HepG2 (cell line): ENCODE measurements around the gene NUDT22. TPM values are rescaled to one million over a fixed set of nuclear protein-coding genes. Genes with fewer than 3 reads are reported as not detected.
A peak's percentile ranks its signal among the peaks of the same experiment; 100 is the strongest.

ENCODE experiments used
- AGO1 ChIP-seq: fragments of 200-400 bp; formaldehyde crosslinking; IDR thresholded peaks from 2 replicates; pipeline ENCODE4 v1.6.1; 2017; ENCODE audit warnings: mild to moderate bottlenecking, low read depth, low read length, moderate library complexity; ENCODE audit not compliant: poor library complexity, severe bottlenecking
- ARID3A ChIP-seq: IDR thresholded peaks from 2 replicates; pipeline ENCODE4 v1.6.1; 2012; ENCODE audit warnings: low read depth, low read length, improper control_type of control experiment
- ARID4A ChIP-seq: sonication (generic); formaldehyde crosslinking; IDR thresholded peaks from 2 replicates; pipeline ENCODE4 v1.5.0; 2020; ENCODE audit warnings: mild to moderate bottlenecking, missing genetic modification reagents, borderline replicate concordance
- FOXJ3 ChIP-seq: sonication (generic); formaldehyde crosslinking; IDR thresholded peaks from 2 replicates; pipeline ENCODE4 v1.4.0; 2020; ENCODE audit warnings: missing genetic modification reagents, mild to moderate bottlenecking, borderline replicate concordance
- HINFP ChIP-seq: sonication (generic); formaldehyde crosslinking; IDR thresholded peaks from 2 replicates; pipeline ENCODE4 v1.4.0; 2020; ENCODE audit warnings: low read depth, mild to moderate bottlenecking, missing genetic modification reagents
- HMG20A ChIP-seq: IDR thresholded peaks from 2 replicates; pipeline ENCODE4 v1.6.1; 2016; ENCODE audit warnings: borderline replicate concordance
- HMGXB4 ChIP-seq, 2 experiments: sonication (generic) in 1 of 2; formaldehyde crosslinking in 1 of 2; IDR thresholded peaks; 2 replicates each; pipeline versions ENCODE4 v1.4.0 to v1.6.1; 2018 to 2020; ENCODE audit warnings: missing genetic modification reagents in 2 of 2, borderline replicate concordance in 1 of 2, low read depth in 1 of 2, mild to moderate bottlenecking in 1 of 2, missing biosample characterization in 1 of 2
- IRF1 ChIP-seq: sonication (generic); formaldehyde crosslinking; IDR thresholded peaks from 2 replicates; pipeline ENCODE4 v1.4.0; 2020; ENCODE audit warnings: low read depth, mild to moderate bottlenecking, missing genetic modification reagents
- NR0B2 ChIP-seq: sonication (generic); formaldehyde crosslinking; IDR thresholded peaks from 2 replicates; pipeline ENCODE4 v1.4.0; 2020; ENCODE audit warnings: mild to moderate bottlenecking, missing genetic modification reagents
- RXRB ChIP-seq: IDR thresholded peaks from 2 replicates; pipeline ENCODE4 v1.6.1; 2016; ENCODE audit warnings: borderline replicate concordance, missing genetic modification reagents, missing compliant biosample characterization
- SKI ChIP-seq: fragments of 450-650 bp; IDR thresholded peaks from one replicate; pipeline ENCODE4 v1.6.1; 2018; ENCODE audit warnings: mild to moderate bottlenecking; ENCODE audit not compliant: partially characterized antibody
- SUZ12 ChIP-seq: fragments of 150-350 bp; IDR thresholded peaks from 2 replicates; pipeline ENCODE4 v1.6.1; 2014; ENCODE audit warnings: low read depth, low read length
- ZFAT ChIP-seq: sonication (generic); formaldehyde crosslinking; conservative IDR thresholded peaks from 2 replicates; pipeline ENCODE4 v1.8.1; 2023; ENCODE audit warnings: missing genetic modification reagents, inconsistent platforms
- ZKSCAN1 ChIP-seq: fragments of 150-350 bp; IDR thresholded peaks from 2 replicates; pipeline ENCODE4 v1.6.1; 2014; ENCODE audit warnings: low read length
- ZNF207 ChIP-seq: fragments of 450-650 bp; IDR thresholded peaks from 2 replicates; pipeline ENCODE4 v1.6.1; 2016; ENCODE audit warnings: antibody characterized with exemption, borderline replicate concordance
- ZNF691 ChIP-seq: sonication (generic); formaldehyde crosslinking; IDR thresholded peaks from 2 replicates; pipeline ENCODE4 v1.4.0; 2020; ENCODE audit warnings: missing genetic modification reagents, low read depth, mild to moderate bottlenecking, borderline replicate concordance
- ZNF7 ChIP-seq: IDR thresholded peaks from 2 replicates; pipeline ENCODE4 v1.6.1; 2016; ENCODE audit warnings: missing biosample characterization, missing genetic modification reagents
- polyA plus RNA-seq, 8 experiments: library from polyadenylated mRNA; depleted of rRNA in 3 of 8; stranded (reverse) in 7 of 8; unstranded in 1 of 8; fragments of >200 nt; fragmentation: Illumina TruSeq in 4 of 8; extraction: Trizol in 4 of 8; gene quantifications; 2 replicates each; pipeline versions ENCODE4 v1.2.1 to v1.2.3, GENCODE V29; 2011 to 2016; ENCODE audit warnings: low read depth in 4 of 8, missing spikeins in 1 of 8, mixed read lengths in 1 of 8; ENCODE audit not compliant: insufficient read depth in 1 of 8
- total RNA-seq, 5 experiments: library from RNA; depleted of rRNA; stranded (reverse); fragments of >200 nt; fragmentation: Illumina TruSeq; extraction: Trizol; gene quantifications; 2 replicates each; pipeline ENCODE4 v1.2.3, GENCODE V29; 2016; ENCODE audit warnings: low read depth in 1 of 5

Gene NUDT22
- total and polyA plus RNA-seq, 2 of the 13 experiments (the other 11 are each of a cell fraction or from before 2014, with no cell fraction given): 33.5 to 39.8 TPM

- TF ChIP-seq NR0B2 (CRISPR knock-in tag) (no peak), ZNF7 (CRISPR knock-in tag) (no peak), SKI (peak; percentile 92), HMGXB4 (CRISPR knock-in tag; IDR thresholded peaks at IDR 0.05; ENCODE audit: borderline replicate concordance in 1 of 2, low read depth in 1 of 2) (peak; percentile 23 to 41; a peak in 1 of 4 replicates), HINFP (peak; percentile 50; the same call in 1 of the 2 replicates), SUZ12 (no peak), ZKSCAN1 (no peak), RXRB (CRISPR knock-in tag) (peak; percentile 69; the same call in 1 of the 2 replicates), ARID3A (no peak), ZFAT (CRISPR knock-in tag) (no peak), FOXJ3 (CRISPR knock-in tag) (peak; percentile 46; the same call in 1 of the 2 replicates), IRF1 (CRISPR knock-in tag) (no peak), ZNF691 (CRISPR knock-in tag) (no peak), AGO1 (no peak), ARID4A (CRISPR knock-in tag) (peak; percentile 83; the same call in 1 of the 2 replicates), HMG20A (CRISPR knock-in tag) (no peak; the same call in 1 of the 2 replicates), ZNF207 (no peak)
These were observed 11.4 kb downstream of the NUDT22 start (continued) for GRCh38 chr11:64237484-64237951.
